Ishikawa (cell line): ENCODE data around the gene DCLK1.

Experiments used
- FOXM1 ChIP-seq: IDR thresholded peaks from 2 replicates; pipeline ENCODE4 v1.6.1; 2012; ENCODE audit warnings: low read depth, borderline replicate concordance
- YY1 ChIP-seq: IDR thresholded peaks from 2 replicates; pipeline ENCODE4 v1.6.1; 2012; ENCODE audit warnings: low read depth

DNA sequence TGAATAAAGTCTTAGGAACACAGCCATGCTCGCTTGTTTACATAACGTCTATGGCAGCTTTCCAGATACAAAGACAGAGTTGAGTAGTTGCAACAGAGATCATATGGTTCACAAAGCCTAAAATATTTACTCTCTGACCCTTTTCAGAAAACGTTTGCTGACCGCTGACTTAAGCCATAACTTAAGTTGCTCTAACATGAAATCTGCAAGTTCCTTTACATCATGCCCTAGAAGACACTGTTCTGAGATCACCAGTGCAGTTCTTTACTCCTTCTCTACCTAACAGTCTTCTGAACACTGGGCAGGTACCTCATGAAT, 166.4 kb downstream of the DCLK1 start:
- TF ChIP-seq FOXM1: no peak
- TF ChIP-seq YY1: no peak
